HG03135 (cell line): Measurements from ENCODE around the gene CACHD1.

Source experiments
- ATAC-seq: cut with Tn5 transposase; IDR thresholded peaks from one replicate; pipeline ENCODE4 v1.9.1; 2021; ENCODE audit warnings: mild to moderate bottlenecking, moderate library complexity; ENCODE audit not compliant: unreplicated experiment

Gene CACHD1

GRCh38 chr1:64519901-64520300 is 50.0 kb downstream of the CACHD1 start:
- ATAC-seq = no peak

GRCh38 chr1:64522740-64523139 is 52.8 kb downstream of the CACHD1 start:
- ATAC-seq = no peak

DNA sequence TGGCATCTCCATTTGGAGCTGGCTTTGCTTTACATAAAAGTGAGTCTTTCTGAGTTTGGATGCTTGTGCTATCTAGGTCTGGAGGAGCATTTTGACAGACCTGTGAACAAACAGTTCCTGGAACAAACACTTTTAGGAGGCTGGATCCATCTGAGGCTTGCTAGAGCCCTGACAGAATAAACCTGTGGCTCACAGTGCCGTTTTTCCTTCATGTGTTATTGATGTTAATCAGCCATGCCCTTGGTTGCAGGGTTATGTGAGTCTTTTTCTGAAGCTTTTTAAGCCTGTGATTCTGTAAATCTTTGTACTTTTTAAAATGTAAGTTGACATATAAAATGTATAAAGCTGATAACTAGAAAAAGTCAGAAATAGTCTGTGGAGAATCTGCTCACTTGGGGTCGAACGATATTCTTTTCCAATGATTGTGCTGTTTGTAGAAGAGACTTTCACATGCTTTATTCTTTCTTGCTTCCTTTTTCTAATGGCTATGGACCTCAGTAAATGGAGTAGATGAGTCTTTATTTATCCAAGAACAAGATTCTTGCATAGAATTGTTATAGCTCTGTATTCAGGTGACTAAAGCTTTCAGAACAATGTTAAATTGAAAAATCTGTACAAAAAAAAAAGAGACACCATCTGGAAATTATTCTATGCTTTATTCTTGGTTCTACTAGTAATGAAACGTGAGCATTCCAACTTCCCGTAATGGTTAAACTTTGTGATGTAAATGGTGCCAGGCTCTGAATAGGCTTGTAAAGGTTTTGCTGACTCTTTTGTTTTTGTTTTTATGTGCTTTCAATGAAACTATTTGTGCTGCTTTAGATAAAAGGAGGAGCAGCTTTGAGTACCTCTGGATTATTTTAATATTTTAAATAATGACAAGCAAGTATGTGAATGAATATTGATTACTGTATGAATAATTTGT is 53.7 kb downstream of the CACHD1 start:
- no peak for ATAC-seq

- ATAC-seq = no peak
Measured at GRCh38 chr1:64524614-64525013, 54.7 kb downstream of the CACHD1 start.

DNA sequence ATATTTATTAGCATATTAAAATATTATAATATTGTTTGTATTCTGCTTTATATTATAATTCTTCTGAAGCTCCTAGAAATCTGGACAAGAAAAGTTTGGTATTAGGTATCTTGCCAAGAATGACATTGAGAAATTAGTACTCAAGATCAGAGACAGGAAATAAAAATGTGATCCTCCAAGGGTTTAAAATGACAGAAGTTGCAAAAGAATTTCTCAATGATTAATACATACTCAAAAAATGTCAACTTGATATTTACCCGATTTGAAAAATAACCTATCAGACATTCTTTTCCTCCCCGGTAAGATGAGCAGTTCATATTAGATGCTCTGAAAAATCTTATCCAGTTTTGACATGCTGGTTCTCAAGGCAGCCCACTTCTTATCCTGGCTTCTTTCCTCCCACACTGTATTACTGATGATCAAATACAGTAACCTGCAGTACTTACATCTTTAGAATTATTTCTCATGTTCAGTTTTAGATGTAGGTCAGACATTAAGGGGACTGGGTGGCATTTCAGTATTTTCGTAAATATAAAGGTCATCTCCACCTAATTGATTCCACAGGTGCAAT is 55.3 kb downstream of the CACHD1 start:
- no peak for ATAC-seq

GRCh38 chr1:64526312-64526711 is 56.4 kb downstream of the CACHD1 start:
- no peak for ATAC-seq

DNA sequence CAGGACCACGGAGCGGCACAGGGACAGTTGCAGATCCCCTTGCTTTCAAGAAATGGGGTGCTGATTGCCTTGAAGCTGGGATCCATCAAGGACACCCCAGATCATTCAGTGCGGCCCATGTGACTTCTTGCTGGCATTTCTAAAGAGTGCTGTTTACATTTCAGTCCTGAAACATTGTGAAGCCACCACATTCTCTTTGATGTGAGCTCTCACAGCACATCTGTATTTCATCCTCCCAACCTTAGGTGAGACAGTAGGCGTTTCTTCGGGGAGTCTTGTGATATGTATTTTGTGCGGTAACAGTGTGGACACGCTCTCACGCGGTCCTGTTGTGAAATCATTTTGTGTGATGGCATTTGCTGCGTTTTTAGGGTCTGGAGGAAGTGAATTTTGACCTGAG is 57.2 kb downstream of the CACHD1 start:
- no peak for ATAC-seq

DNA sequence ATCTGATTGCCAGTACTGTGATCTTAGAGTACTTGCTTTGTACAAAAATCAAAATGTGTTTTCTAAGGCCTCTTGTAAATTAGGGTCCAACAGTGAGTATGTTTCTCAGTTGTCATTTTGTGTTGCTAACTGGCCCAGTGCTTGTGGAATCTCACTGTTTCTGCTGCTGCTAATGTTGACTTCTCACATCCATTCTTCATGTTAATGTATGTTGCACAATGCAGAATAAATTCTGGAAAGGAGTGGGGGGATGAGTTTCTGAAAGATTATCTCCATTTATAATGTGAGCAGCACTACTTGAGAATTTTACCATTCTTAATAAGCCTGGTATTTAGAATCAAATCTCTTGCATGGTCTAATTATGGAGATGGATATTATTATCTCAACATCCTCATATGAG is 57.9 kb downstream of the CACHD1 start:
- ATAC-seq = no peak

- no peak for ATAC-seq
Measured at GRCh38 chr1:64530969-64531692, 61.2 kb downstream of the CACHD1 start.

DNA sequence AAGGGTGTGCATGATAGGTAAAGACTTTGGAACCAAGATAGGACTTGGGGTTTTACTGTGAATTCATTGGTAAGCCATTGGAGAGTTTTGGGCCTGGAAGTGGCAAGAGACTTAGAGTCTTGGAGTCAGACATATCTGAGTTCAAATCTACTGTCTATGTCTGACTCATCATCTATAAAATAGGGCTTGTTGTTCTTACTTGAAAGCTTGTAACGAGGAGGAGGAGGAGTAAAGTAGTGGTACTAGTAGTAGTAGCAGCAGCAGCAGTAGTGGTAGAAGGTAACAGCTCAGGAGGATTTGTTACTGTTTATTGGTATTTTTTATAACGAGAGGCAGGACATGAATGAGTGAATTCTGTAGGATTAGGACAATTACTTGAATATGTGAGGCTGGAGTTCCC is 62.7 kb downstream of the CACHD1 start:
- no peak for ATAC-seq

DNA sequence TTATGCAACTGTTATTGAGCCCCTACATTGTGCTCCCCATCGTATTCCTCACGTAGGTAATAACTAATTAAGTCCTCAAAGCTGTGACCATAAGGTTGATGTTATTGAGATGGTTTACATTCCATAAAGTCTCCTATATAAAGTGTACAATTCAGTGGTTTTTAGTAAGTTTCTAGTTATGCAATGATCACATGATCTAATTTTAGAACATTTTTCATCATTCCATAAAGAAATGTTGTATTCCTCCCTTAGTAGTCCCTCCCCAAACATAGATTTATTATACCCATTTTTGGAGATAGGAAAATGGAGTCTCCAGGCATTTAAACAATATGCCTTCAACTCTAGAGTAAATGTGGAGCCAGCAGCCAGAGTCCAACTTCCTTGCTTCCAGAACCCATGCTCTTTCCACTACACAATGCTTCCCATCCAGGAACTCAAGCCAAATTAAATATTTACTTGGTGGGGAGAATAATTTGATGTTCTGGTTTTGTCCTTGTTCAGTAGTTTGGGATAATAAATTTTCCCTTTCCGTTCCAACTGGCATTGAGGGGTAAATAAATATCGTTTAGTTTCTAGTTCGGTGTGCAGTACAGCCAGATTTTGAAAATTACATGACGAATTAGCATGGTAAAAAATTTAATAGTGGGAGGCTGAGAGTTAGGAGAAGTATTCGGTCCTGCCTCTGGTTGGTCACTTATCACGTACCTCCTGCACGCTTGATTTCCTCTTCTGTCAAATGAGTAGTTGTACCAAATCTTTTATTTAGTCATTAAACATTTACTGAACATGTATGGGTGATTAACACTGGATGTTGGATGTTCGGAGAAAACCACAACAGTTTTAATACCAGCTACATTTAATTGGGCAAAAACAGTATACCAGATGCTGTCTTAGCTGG is 66.3 kb downstream of the CACHD1 start:
- no peak for ATAC-seq

DNA sequence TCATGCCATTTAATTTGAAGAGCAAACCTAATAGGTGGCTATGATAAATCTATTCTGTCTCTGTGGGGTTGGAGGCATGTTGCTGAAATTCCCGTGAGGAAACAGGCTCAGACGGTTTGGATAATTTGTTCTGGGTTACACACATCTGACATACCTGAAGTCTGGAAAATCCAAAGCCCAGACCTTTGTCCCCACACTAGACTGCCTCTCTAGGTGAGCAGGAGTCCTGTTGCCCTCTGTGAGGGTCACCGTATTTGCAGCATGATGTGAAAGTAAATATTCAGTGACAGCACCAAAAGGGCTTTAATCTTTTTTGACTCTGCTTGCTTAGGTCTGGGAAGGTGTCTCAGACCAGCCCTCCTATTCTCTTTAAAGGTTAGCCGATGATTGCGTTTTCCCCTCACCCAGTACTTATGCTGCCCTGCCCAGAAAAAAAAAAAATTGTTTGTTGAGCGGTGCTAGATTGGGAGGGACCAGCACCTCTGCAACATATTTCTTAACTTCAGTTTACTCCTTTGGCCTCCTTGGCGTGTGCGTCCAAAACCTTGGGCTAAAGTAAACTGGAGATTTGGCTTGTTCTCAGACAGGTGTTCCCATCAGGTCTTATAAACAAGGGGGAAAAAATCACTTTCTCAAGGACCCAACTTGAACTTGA is 67.0 kb downstream of the CACHD1 start:
- no peak for ATAC-seq

DNA sequence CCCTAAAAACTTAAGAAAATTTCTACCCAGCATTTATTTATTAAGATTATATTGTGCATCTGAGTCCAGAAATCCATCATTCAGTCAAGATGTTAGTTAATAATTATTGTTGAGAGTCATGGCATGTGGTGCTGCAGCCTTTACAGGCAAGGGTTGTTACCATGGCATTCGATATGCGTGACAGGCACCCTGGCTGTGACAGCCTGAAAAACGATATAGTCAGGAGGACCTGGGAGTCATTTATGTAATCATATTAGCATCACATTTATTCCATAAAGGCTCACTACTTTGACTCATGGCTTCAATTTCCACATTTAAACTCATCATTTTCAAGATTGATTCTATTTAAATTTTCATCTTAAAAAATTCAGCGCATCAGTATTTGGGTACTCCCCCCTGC is 68.0 kb downstream of the CACHD1 start:
- no peak for ATAC-seq

GRCh38 chr1:64538389-64538788 is 68.5 kb downstream of the CACHD1 start:
- no peak for ATAC-seq

- ATAC-seq = no peak
Measured at GRCh38 chr1:64539289-64539688, 69.4 kb downstream of the CACHD1 start.

- ATAC-seq = no peak
Measured at GRCh38 chr1:64539781-64540218, 69.9 kb downstream of the CACHD1 start.

DNA sequence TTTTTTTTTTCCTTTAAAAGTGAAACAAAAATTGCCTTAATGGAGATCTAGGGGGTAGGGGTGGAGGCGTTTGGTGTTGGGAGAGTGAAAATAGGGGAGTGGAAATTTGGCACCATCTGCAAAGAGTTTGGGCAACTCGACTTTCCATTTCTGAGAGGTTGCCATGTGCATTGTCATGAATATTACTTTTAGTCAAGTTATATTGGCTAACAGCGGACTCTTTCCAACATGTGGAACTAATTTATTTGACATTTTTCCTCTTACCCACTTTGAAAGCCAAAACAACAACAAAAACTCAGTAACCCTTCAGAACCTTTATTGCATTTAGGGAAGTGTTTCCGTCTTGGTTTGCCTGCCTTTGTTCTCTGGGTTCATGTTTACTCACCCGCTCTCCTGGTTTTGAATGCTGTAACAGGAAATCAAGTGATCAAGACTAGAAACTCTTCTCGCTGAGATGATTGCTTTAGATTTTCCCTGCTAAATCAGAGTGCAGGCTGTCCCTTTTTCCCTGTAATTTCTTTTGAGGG is 70.4 kb downstream of the CACHD1 start:
- no peak for ATAC-seq

GRCh38 chr1:64542118-64542517 is 72.2 kb downstream of the CACHD1 start:
- no peak for ATAC-seq

GRCh38 chr1:64543831-64544230 is 73.9 kb downstream of the CACHD1 start:
- ATAC-seq = no peak
